KMS-11 (cell line): Measurements from ENCODE around the gene HOXC13.

ENCODE experiments used
- H2AFZ ChIP-seq: fragments of 200-600 bp; sonication (generic); 2 replicates; pipeline ENCODE4 v1.6.1; 2016; ENCODE audit warnings: antibody characterized with exemption, mixed run types, low read depth
- H3K27ac ChIP-seq: fragments of 200-600 bp; sonication (generic); 2 replicates; pipeline ENCODE4 v1.6.1; 2016; ENCODE audit warnings: mild to moderate bottlenecking, mixed run types
- H3K27me3 ChIP-seq: fragments of 200-600 bp; sonication (generic); 2 replicates; pipeline ENCODE4 v1.6.1; 2017; ENCODE audit warnings: mild to moderate bottlenecking, low read depth, mixed run types, moderate library complexity; ENCODE audit not compliant: insufficient read depth
- H3K36me3 ChIP-seq: fragments of 200-600 bp; sonication (generic); 2 replicates; pipeline ENCODE4 v1.6.1; 2017; ENCODE audit warnings: mild to moderate bottlenecking, mixed run types; ENCODE audit not compliant: insufficient read depth
- H3K4me1 ChIP-seq: fragments of 200-600 bp; sonication (generic); 2 replicates; pipeline ENCODE4 v1.6.1; 2016; ENCODE audit warnings: mild to moderate bottlenecking, low read depth, mixed run types; ENCODE audit not compliant: poor library complexity, severe bottlenecking
- H3K4me2 ChIP-seq: fragments of 200-600 bp; sonication (generic); 2 replicates; pipeline ENCODE4 v1.7.0; 2016; ENCODE audit warnings: mild to moderate bottlenecking, mixed run types
- H3K4me3 ChIP-seq: fragments of 200-600 bp; sonication (generic); IDR thresholded peaks from 2 replicates; pipeline ENCODE4 v1.6.1; 2017; ENCODE audit warnings: low read depth, low read length, mixed read lengths; ENCODE audit not compliant: insufficient read depth
- H3K79me2 ChIP-seq: fragments of 200-600 bp; sonication (generic); 2 replicates; pipeline ENCODE4 v1.6.1; 2016; ENCODE audit warnings: low read depth, mixed run types; ENCODE audit not compliant: insufficient read depth
- H3K9ac ChIP-seq: fragments of 200-600 bp; sonication (generic); 2 replicates; pipeline ENCODE4 v1.6.1; 2016; ENCODE audit warnings: mild to moderate bottlenecking, mixed run types
- H4K20me1 ChIP-seq: fragments of 200-600 bp; sonication (generic); 2 replicates; pipeline ENCODE4 v1.6.1; 2016; ENCODE audit warnings: mild to moderate bottlenecking, mixed run types; ENCODE audit not compliant: insufficient read depth
- TF ChIP-seq, protein P1 (sequence below): fragments of 200-600 bp; sonication (generic); conservative IDR thresholded peaks from 2 replicates; pipeline ENCODE4 v1.6.1; 2017; ENCODE audit warnings: low read depth, mild to moderate bottlenecking, antibody characterized with exemption, low read length, moderate library complexity, mixed read lengths

Gene HOXC13

DNA sequence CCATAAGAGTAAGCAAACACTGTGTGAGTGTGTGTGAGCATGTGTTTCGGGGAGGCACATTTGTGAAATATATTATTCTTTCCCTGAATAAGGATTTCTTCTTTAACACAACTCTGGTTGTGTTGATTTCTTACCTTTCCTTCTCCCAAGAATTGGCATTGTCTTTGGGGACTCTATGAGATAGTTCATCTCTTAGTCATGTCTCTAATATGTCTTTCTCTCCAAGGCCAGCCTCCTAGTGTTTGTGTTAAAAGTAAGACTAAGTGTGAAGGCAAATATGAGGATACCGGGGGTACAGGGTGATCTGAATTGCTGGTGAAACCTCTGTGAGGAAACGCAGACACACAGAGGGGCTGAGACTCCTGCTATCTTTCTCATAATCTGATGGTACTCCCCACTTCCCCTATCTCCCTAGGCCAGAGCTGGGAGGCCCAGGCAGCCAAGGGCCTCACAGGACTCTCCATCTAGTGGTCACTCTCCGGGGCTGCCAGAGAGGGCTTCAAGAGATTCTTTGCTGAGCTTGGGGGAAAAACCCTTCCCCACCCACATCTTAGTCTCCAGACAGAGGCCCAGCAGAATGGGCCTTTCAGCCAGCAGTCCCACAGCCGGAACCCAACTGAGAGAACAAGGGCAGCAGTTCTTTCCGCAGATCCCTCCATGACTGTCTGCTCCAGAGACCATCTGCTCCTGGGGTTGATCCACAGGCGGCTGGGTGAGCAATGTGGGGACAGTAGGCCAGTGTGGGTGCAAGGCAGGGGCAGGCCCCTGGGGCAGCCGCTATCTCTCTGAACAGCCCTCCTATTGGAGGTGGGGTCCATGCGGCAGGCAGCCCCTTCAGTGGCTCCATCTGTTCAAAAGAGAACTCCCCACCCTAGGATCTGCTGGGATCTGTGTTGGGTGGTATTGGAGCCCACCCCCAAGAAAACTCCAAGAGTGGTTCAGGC, 10.3 kb downstream of the HOXC13 start:
- no peak overlapping the region for H3K4me3 ChIP-seq
- H4K20me1 ChIP-seq, result no peaks in the 10 kb centered on the region
- H2AFZ ChIP-seq, result no peak overlapping the region
- H3K4me1 ChIP-seq, result no peaks in the 10 kb centered on the region
- H3K4me2 ChIP-seq, result no peak overlapping the region
- H3K36me3 ChIP-seq, result no peaks in the 10 kb centered on the region
- TF ChIP-seq, protein P1, sequence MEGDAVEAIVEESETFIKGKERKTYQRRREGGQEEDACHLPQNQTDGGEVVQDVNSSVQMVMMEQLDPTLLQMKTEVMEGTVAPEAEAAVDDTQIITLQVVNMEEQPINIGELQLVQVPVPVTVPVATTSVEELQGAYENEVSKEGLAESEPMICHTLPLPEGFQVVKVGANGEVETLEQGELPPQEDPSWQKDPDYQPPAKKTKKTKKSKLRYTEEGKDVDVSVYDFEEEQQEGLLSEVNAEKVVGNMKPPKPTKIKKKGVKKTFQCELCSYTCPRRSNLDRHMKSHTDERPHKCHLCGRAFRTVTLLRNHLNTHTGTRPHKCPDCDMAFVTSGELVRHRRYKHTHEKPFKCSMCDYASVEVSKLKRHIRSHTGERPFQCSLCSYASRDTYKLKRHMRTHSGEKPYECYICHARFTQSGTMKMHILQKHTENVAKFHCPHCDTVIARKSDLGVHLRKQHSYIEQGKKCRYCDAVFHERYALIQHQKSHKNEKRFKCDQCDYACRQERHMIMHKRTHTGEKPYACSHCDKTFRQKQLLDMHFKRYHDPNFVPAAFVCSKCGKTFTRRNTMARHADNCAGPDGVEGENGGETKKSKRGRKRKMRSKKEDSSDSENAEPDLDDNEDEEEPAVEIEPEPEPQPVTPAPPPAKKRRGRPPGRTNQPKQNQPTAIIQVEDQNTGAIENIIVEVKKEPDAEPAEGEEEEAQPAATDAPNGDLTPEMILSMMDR, result no peak
- no peak overlapping the region for H3K9ac ChIP-seq
- H3K27ac ChIP-seq, result no peak overlapping the region
- no peaks in the 10 kb centered on the region for H3K79me2 ChIP-seq
- peaks cover 94% of the 10 kb centered on the region for H3K27me3 ChIP-seq

DNA sequence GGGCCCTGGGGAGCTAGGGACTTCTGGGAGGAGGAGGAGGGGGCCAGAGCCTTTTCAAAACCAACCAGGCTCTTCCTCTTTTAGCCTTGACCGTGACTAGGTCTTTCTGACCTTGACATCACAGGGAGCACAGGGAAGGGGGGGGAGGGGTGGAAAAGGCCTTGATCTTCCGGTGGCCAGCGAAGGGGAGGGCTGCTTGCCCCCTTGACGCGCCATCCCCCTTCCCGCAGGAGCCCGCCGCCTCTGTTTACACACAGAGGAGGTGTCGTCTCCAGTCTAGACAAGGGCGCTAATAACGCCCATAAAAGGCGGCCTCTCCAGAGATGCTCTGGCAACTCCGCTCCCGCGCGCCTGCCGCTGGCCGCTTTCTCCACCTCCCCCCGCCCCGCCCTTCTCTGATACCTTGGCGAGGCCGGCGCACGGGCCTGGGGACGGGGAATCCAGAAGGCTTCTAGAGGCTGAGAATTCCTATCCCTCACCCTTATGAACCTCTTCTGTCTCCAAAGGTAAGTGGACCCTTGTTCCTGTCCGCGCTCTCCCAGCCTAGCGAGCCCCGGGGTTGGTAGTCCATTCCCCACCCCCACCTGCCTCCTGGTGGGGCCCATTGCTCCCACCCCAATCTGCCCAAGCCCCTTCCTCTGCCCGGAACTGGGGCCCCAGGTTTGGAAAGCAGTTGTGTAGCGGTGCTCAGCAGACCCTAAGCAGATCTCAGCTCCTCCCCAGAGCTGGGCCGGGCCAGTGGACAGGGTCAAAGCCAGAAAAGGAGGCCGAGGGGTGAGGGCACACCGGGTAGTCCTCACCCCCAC, 11.2 kb downstream of the HOXC13 start:
- Histone ChIP-seq H4K20me1 (no peaks in the 10 kb centered on the region), H3K9ac (no peak overlapping the region), H3K4me1 (no peaks in the 10 kb centered on the region), H3K36me3 (no peaks in the 10 kb centered on the region), H3K27me3 (peaks cover 99% of the 10 kb centered on the region), H3K27ac (no peak overlapping the region), H3K4me2 (no peak overlapping the region), H2AFZ (no peak overlapping the region), H3K4me3 (no peak overlapping the region), H3K79me2 (no peaks in the 10 kb centered on the region)
- TF ChIP-seq, protein P1, result no peak

DNA sequence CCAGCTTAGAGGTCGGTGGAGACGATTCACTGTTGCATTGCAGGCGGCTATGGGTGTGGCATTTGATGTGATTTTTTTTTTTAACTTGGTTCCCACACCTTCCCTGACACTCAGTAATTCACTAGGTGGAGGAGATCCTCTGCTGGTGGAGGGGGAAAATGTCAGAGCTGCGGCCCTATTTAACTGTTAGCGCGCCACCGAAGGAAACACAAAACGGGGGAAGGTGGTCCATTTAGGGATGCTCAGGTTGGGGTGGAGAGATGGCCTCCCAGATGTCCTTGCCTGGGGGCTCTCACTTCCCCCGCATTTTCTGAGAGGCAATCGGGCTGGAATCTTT, 11.8 kb downstream of the HOXC13 start:
- H4K20me1 ChIP-seq, result no peaks in the 10 kb centered on the region
- TF ChIP-seq, protein P1, result no peak
- H3K4me1 ChIP-seq, result no peaks in the 10 kb centered on the region
- H3K79me2 ChIP-seq, result no peaks in the 10 kb centered on the region
- H2AFZ ChIP-seq, result no peak overlapping the region
- H3K9ac ChIP-seq, result no peak overlapping the region
- no peaks in the 10 kb centered on the region for H3K36me3 ChIP-seq
- H3K27ac ChIP-seq, result no peak overlapping the region
- no peak overlapping the region for H3K4me3 ChIP-seq
- H3K27me3 ChIP-seq, result peaks cover 98% of the 10 kb centered on the region
- H3K4me2 ChIP-seq, result no peak overlapping the region

DNA sequence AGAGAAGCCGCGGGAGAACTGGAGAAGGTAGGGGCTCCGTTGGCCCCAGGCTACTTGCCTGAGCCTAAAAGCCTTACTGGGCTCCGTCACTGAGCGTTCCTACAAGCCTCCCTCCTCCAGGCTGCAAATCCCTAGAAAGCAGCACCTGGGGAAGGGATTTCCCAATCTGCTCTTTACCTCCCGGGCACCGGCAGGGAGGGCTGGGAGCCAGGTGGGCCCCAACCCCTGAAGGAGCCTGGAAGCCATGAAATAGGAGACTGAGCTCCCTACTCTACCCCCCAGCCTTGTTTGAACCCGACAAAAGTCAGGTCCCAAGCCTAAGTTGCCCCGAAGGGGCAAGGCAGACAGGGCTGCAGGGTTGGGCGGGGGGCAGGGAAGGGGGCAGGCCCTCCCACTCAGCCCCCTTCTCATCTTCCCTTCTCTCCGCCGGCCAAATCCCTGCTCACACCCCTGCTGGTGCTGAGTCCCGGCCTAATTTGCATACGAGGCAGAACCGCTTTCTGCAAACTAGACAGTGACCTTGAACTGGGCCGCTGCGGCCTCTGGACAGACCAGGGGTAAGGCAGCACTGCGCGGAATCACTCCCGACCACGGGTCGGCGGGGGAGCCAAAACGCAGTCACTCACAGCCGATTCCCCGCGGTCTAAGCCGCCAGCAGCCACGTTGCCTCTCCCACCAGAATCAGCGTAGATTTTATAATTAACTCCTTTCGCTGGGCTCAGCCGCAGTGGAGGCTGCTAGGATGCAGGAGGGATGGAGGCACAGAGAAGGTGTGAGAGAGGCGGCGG, 12.4 kb downstream of the HOXC13 start:
- H3K4me2 ChIP-seq, result no peak overlapping the region
- H3K36me3 ChIP-seq, result no peaks in the 10 kb centered on the region
- H2AFZ ChIP-seq, result no peak overlapping the region
- H3K4me3 ChIP-seq, result no peak overlapping the region
- no peak overlapping the region for H3K9ac ChIP-seq
- no peaks in the 10 kb centered on the region for H3K4me1 ChIP-seq
- H3K27me3 ChIP-seq, result peaks cover 98% of the 10 kb centered on the region
- H4K20me1 ChIP-seq, result no peaks in the 10 kb centered on the region
- no peak overlapping the region for H3K27ac ChIP-seq
- no peaks in the 10 kb centered on the region for H3K79me2 ChIP-seq
- TF ChIP-seq, protein P1, result no peak
